A673 (cell line): Measurements from ENCODE around the gene SCAMP5.

Experiments used
- CTCF ChIP-seq: fragments of 300-800, 200-600 bp; sonication (generic); conservative IDR thresholded peaks from 2 replicates; pipeline ENCODE4 v1.5.1; 2017; ENCODE audit warnings: low read depth, mild to moderate bottlenecking, antibody characterized with exemption, low read length, moderate library complexity, mixed read lengths
- EZH2 ChIP-seq: fragments of 200-600 bp; sonication (generic); IDR thresholded peaks from 2 replicates; pipeline ENCODE4 v1.6.1; 2017; ENCODE audit warnings: borderline replicate concordance, low read depth, mild to moderate bottlenecking, mixed read lengths, antibody characterized with exemption, low read length; ENCODE audit not compliant: poor library complexity, severe bottlenecking

- no peak for TF ChIP-seq CTCF
- TF ChIP-seq EZH2: no peak
Observed at GRCh38 chr15:75044258-75044878, 49.0 kb downstream of the SCAMP5 start.
